GM12874 (cell line): ENCODE measurements around the gene CPLANE2.

ENCODE experiments used
- CTCF ChIP-seq: IDR thresholded peaks from 2 replicates; pipeline ENCODE4 v1.5.1; 2011; ENCODE audit warnings: low read depth, mild to moderate bottlenecking, control low read depth, low read length, moderate library complexity; ENCODE audit not compliant: insufficient read depth

The CPLANE2 gene

GRCh38 chr1:16183765-16184556 lies 53.0 kb downstream of the CPLANE2 start:
- no peak for TF ChIP-seq CTCF

GRCh38 chr1:16183179-16183578 lies 53.8 kb downstream of the CPLANE2 start:
- TF ChIP-seq CTCF: no peak

DNA sequence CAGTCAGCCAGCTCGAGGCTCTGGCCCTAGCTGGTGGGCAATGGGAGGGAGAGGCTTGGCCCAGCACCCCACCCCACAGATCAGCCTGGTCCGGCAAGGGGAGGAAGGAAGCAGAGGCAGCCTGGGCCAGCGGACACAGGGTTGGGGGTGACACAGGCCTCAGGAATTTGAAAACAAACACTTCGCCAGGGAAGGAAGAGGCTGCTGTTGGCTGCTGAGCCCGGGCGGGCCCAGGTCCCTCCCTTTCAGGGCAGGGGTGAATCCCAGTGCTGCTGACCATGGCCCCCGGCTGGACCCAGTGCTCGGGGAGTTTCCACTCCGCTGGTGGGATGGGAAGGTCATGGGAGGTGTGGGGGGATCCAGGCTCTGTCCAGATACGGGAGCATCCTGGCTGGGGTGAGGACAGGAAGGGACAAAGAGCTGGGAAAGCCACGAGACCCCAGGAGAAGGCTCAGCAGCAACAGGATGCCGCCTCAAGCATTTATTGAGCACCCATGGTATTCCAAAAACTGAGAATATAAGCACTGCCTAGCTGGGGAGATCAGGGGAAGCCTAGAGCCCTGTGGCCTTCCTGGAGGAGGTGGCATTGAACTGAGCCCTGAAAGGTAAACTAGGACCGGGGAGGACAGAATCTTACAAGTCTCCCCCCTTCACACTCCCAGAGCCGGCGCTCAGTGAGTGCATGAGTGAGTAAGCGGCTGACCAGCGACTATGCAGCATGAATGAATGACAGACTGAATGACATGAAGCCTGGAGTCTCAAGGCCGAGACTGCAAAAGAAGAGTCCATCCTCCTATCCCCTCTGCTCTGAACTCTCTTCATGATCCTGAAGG lies 54.9 kb downstream of the CPLANE2 start:
- no peak for TF ChIP-seq CTCF
